Measurements from ENCODE around the gene CADPS2.

DNA sequence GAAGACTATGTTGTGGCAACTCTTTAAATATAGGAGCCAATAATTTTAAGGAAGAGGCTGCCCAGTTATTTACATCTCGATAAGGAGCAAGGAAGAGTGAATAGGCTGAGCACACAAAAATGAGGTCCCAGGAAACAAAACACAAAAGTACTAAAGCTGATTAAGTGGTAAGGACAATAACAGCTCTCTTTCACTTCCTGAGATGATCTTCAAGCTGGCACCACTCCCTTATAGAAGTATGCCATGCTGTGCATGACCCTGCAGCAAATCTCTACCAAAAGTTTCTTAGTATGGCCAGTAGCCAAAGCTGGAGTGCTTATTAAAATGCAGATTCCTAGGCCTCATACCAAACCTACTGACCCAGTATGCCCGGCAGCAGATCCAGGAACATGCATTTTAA, 39.7 kb downstream of the CADPS2 start:
- no peak for TF ChIP-seq TAF1 (IDR thresholded peaks at IDR 0.05; ENCODE audit: low read depth, low read length)
- TF ChIP-seq, protein P1, sequence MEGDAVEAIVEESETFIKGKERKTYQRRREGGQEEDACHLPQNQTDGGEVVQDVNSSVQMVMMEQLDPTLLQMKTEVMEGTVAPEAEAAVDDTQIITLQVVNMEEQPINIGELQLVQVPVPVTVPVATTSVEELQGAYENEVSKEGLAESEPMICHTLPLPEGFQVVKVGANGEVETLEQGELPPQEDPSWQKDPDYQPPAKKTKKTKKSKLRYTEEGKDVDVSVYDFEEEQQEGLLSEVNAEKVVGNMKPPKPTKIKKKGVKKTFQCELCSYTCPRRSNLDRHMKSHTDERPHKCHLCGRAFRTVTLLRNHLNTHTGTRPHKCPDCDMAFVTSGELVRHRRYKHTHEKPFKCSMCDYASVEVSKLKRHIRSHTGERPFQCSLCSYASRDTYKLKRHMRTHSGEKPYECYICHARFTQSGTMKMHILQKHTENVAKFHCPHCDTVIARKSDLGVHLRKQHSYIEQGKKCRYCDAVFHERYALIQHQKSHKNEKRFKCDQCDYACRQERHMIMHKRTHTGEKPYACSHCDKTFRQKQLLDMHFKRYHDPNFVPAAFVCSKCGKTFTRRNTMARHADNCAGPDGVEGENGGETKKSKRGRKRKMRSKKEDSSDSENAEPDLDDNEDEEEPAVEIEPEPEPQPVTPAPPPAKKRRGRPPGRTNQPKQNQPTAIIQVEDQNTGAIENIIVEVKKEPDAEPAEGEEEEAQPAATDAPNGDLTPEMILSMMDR (IDR thresholded peaks at IDR 0.05; ENCODE audit: control extremely low read depth in 1 of 3, insufficient read depth in 1 of 3, low read depth in 1 of 3, low read length in 3 of 3) = no peak
- no peak for TF ChIP-seq TCF12 (IDR thresholded peaks at IDR 0.05; ENCODE audit: low read depth, low read length)
- TF ChIP-seq EZH2 (IDR thresholded peaks at IDR 0.05; ENCODE audit: low read depth, low read length, severe bottlenecking) = no peak
- TF ChIP-seq PHF8 (conservative IDR thresholded peaks at IDR 0.05; ENCODE audit: low read depth, low read length) = no peak
- TF ChIP-seq GABPA (IDR thresholded peaks at IDR 0.05; ENCODE audit: borderline replicate concordance, insufficient read depth, low read length) = no peak
- no peak for TF ChIP-seq FOSL1 (IDR thresholded peaks at IDR 0.05; ENCODE audit: insufficient read depth, low read depth, low read length)
- TF ChIP-seq MAFK (IDR thresholded peaks at IDR 0.05; ENCODE audit: low read depth, low read length) = no peak
- no peak for TF ChIP-seq CHD2 (IDR thresholded peaks at IDR 0.05; ENCODE audit: low read length)

Measured in H1 (cell line).